PFSK-1 (cell line): ENCODE data around the gene CLIC5.

Source experiments
- FOXP2 ChIP-seq: optimal IDR thresholded peaks from 2 replicates; pipeline ENCODE3; 2011; ENCODE audit warnings: borderline replicate concordance, control low read depth, inconsistent platforms; ENCODE audit not compliant: insufficient read depth; ENCODE audit errors: extremely low read length, extremely low read depth
- TF ChIP-seq, protein P1 (sequence below), 2 experiments: IDR thresholded peaks; 2 replicates each; pipeline versions ENCODE4 v1.6.1 to v1.8.0; 2011 to 2012; ENCODE audit warnings: low read depth in 2 of 2, low read length in 2 of 2, control low read depth in 1 of 2, inconsistent platforms in 1 of 2, mild to moderate bottlenecking in 1 of 2, moderate library complexity in 1 of 2; ENCODE audit not compliant: insufficient read depth in 1 of 2

DNA sequence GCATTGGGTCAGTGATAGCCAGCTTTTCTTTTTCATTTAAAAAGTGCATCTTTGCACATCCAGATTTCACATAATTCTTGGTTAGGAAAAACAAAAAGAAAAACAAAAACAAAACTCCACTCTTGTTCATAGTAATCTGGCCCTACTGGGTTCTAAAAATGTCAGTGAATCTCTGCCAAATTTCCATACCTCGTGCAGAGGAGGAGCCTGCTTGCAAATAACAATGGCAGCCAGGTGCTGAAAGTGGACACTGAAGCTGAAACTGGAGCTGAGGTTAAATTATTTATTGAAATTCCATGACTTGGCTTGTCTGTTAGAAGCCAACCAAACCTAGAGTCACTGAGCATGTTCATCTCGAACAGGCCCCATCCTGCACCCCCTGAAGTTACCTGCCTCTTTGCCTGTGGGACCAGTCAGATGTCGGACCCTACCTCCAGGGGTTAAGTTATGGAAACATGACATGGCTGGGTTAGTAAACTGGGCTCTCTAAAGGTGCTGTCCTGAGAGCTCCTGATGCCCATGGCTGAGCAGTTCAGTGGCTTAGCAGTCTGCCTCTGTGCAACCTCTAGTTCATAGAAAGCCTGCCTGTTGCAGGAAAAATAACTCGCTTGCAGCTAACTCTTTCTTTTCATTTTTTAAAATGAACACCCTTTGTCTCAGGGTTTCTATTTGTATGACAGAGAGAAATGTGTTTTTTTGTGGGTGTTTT lies 42.7 kb downstream of the CLIC5 start:
- no peak for TF ChIP-seq FOXP2
- TF ChIP-seq, protein P1, sequence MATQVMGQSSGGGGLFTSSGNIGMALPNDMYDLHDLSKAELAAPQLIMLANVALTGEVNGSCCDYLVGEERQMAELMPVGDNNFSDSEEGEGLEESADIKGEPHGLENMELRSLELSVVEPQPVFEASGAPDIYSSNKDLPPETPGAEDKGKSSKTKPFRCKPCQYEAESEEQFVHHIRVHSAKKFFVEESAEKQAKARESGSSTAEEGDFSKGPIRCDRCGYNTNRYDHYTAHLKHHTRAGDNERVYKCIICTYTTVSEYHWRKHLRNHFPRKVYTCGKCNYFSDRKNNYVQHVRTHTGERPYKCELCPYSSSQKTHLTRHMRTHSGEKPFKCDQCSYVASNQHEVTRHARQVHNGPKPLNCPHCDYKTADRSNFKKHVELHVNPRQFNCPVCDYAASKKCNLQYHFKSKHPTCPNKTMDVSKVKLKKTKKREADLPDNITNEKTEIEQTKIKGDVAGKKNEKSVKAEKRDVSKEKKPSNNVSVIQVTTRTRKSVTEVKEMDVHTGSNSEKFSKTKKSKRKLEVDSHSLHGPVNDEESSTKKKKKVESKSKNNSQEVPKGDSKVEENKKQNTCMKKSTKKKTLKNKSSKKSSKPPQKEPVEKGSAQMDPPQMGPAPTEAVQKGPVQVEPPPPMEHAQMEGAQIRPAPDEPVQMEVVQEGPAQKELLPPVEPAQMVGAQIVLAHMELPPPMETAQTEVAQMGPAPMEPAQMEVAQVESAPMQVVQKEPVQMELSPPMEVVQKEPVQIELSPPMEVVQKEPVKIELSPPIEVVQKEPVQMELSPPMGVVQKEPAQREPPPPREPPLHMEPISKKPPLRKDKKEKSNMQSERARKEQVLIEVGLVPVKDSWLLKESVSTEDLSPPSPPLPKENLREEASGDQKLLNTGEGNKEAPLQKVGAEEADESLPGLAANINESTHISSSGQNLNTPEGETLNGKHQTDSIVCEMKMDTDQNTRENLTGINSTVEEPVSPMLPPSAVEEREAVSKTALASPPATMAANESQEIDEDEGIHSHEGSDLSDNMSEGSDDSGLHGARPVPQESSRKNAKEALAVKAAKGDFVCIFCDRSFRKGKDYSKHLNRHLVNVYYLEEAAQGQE (IDR thresholded peaks at IDR 0.05; ENCODE audit: insufficient read depth in 1 of 2, low read depth in 2 of 2, low read length in 2 of 2): no peak
